Activated CD4-positive, alpha-beta T cell treated with anti-CD3 and anti-CD28 coated beads, Interleukin-2, Interleukin-6, amounts not matched to agents 100 ng/mL and 50 ng/mL, durations not matched to agents 16 hours and 8 hours (primary cell): Measurements from ENCODE around the gene WDR83.
"Not testable (repeated sequence)": the region's sequence is repeated elsewhere in the genome, so short reads cannot be mapped to it uniquely, and the experiment has no call there.

Source experiments
- DNase-seq: peaks from one replicate; pipeline ENCODE4 v3.0.0-alpha.2; 2020

Gene WDR83

DNA sequence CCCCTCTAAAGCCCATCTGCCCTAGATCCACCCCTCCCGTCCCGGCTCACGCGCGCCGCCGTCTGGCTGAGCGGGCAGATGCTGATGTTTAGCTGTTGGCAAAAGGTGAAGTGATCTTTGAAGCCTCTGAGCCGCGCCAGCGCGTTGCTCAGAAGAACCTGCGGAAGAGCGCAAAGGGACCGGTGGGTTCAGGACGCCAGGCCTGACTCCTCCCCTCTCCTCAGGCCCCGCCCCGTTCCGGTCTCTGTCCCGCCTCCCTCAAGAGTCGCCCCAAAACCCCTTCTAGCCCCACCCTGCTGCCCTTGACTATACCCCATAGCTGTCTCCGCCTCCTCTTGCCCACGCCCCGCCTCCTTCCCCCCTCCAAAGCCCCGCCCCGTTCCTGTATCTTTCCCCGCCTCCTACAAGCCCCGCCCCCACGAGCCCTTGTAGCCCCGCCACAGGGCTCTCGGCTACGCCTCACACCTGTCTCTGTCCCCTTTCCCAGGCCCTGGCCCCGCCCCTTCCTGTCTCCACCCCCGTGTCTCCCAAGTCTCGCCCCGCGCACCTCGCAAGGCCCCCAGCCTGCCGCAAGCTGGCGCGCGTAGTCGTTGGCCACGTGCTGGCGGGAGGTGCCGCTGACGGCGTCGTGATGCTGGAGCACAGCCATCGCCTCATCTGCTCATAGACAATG is 9.6 kb upstream of the WDR83 start:
- peak; percentile 31 for DNase-seq

DNA sequence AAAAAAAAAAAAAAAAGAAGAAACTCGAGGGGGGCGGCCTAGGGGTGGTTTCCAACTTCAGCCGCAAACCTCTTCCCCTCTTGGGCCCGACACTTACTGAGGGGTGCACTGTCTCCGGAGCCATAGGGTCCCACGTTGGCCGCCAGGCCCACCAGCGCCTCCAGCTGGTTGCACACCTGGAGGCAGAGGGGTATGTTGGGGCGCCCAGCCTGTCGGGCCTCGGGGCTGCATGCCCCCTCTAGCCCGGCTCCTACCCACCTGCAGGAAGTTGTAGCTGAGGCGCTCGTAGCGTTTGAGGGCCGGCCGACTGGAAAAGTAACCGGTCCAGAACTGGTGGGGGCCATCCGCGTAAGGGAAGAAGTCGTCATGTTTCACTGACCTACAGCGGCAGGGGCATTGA is 8.6 kb upstream of the WDR83 start:
- DNase-seq: no peak

DNA sequence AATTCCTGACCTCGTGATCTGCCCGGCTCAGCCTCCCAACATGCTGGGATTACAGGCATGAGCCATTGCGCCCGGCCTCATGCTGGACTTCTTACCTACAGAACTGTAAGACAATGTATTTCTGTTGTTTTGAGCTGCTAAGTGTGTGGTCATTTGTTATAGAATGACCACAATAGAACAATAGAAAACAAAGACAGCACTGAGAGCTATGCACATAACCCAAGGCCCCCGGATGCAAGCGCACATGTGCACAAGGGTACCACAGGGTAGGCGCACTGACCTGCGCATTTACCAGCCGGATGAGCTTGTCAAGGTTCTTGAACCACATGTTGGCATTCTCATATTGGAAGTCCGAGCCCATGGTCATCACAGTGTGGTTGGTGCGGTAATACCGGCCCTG is 5.6 kb upstream of the WDR83 start:
- DNase-seq: no peak

DNA sequence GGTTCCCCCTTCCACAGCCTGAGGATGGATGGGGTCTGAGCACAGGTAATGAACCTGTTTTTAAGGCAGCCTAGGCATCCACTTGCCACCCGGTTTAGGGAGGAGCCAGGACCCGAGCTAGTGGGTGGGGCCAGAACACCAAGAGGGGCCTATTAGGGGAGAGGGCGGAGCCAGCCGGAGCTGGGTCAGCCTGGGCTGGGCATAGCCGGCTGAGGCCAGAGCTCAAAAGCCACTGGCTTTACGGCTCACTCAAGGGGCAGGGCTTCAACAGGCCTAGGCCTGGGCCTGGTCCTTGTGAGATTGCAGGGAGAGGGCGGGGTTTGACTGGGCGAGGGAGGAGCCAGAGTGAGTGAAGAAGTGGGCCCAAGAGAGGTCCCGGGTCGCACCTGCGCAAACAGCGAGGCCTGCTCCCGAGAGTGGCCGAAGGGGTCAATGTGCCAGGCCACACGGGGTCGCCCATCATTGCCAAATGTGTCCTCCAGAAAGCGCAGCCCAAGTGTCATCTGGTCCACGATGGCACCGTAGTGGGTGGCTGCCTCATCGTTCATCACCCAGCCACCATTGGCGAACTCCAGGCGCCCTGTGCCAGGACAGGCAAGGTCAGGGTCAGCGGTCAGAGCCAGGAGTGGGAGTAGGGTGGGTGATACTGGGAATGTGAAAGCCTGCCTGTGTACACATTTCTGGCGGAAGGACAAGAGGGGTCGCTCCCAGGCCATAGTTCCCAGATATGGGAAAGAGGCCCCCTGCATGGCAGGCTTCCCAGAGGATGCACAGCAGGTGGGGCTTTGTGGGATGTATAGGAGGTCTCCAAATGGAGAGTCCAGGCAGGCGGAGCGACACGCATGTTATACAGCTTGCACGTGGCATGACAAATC is 2.0 kb upstream of the WDR83 start:
- DNase-seq: no peak

DNA sequence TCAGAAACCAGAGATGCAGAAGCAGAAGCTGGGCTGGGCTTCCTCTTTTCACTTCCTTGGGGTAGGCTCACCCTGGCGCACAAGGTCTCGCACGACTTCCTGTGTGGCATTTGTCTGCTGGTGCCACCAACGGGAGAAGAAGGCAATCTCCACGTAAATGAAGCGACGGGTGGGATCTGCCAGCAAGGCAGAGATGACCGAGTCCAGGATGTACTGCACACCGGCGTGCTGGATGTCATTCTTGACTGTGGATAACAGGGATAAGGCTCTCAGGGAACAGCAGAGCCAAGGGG is 1.4 kb upstream of the WDR83 start:
- peak; percentile 83 for DNase-seq

DNA sequence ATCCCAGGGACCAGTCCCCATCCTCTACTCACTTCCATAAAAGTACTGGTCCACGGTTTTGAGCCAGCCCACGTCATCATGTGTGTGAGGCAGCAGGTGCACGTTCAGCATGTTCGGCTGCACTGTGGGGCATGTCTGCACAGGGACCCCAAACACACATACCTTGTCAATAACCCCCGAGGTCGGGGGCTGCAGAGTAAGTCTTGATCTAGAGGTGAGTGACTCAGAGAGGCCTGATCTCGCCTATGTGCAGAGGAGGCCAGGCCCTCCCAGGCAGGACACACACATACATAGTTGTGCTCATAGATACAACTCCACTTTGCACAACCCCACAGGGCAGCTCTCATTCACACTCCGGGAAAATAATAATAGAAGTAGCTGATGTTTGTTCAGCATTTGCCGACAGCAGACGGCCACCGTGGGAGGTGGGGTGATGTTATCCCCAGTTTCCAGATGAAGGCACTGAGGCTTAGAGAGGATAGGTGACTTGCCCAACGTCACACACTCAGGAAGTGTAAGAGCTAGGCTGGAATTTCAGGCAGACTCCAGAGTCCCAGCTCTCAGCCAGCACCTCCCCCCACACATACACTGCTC is 839 bp upstream of the WDR83 start:
- peak; percentile 35 for DNase-seq

DNA sequence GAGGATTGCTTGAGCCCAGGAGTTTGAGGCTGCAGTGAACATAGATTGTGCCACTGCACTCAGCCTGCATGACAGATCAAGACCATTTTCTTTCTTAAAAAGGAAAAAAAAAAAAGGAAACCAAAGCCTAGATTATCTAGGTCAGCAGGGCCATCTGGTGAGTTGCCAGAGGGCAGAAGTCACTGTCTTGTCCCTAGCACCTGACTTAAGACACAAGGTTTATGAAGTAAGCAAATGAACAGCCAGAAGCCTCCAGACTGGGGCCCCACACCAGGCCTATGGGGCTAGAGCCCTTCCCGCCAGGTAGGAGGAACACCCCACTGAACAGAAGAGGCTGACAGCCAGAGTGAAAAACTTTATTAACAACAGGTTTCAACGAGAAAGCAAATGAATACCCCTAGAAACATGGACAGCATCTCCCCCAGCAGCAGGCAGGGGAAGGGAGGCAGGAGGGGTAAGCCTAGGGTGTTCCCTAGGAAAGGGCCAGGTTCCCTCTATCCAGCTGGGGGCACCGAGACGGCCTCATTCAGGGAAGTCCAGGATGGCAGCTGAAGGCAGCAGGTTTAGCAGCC is 1.2 kb downstream of the WDR83 start:
- DNase-seq: no peak

DNA sequence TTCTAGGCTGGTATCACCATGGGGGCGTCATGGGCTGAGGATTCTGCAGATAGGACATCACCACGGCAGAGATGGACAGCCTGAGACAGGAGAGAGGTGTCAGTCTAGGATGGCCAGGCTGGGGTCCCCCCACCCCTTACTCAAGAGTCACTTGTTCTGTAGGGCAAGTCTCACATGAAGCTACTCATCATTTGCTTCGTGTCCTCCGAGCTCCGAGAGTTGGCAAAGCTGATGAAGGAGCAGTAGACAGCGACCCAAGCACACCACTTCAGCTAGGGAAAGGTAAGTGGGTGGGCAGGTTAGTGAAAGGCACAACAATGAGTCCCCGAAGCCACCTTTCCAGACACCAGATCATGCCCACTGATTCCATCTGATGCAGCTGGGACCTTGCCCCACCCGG is 1.7 kb downstream of the WDR83 start:
- DNase-seq: no peak

DNA sequence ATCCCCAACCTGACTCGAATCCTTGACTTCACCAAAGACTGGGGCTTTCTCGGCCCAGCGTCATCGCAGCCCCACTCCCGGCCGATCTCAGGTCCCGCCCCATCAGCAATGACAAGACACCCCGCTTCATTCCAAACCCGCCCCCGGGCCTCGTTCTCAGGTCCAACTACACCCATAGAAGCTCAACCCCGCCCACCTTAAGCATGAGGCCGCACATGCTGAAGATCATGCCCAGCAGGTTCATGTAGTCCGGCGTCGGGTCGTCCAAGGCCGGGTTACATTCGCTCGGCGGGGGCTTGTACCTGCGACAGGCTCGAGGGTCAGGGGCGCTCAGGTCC is 2.3 kb downstream of the WDR83 start:
- peak; percentile 65 for DNase-seq

DNA sequence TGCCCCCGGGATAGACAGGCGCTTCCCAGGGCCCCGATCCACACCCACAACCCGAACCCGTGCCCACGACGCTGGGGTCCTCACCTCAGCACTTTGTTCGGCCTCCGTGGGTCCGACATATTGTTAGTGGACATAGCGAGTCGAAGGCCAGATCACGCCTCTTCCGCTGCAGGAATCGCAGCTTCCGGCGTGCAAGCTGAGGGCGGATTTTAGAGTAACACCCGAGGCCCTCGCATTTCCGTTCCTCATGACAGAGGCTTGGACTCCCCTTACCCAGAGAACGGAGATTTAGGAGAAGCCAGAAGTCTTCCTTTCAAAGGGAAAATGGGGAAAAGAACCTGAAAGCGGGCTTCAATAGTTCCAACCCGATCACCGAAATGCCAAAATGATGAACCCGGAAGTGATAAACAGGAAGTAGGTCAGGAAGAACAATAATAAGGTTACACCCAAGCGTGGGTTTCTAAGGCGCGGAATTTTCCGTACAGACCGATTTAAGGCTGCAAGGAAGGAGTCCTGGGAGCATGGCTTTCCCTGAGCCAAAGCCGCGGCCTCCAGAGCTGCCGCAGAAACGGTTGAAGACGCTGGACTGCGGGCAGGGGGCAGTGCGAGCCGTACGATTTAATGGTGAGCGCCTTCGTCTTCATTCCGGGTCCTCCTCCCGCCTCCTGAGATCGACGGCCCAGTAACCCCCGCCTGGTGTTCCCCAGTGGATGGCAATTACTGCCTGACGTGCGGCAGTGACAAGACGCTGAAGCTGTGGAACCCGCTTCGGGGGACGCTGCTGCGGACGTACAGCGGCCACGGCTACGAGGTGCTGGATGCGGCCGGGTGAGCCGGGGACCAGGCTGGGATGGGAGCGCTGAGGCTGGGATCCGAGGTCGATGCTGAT is 2.9 kb downstream of the WDR83 start:
- peak; percentile 81 for DNase-seq

DNA sequence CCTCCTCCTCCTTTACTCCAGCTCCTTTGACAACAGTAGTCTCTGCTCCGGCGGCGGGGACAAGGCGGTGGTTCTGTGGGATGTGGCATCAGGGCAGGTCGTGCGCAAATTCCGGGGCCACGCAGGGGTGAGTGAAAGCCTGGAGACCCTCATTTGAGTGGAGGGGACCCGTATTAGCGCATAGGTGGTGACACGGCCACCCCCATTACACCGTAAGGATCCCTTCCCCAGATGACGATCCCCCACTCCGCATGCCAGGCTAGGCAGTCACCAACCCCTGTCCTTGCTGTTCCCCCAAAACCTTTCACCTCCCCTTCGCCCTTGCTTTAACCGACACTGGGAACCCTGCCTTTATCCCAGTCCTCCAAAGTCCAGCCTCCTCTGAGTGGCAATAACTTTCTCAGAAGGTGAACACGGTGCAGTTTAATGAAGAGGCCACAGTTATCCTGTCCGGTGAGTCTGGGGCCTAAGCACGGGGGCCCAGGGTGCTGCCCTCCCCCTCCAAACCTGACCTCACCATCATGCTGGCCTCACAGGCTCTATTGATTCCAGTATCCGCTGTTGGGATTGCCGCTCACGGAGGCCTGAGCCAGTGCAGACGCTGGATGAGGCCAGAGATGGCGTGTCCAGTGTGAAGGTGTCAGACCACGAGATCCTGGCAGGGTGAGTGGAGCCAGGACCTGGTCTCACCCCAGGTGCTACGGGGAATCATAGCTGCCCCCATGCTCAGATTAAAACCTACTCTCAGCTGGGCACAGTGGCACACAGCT is 3.7 kb downstream of the WDR83 start:
- no peak for DNase-seq

DNA sequence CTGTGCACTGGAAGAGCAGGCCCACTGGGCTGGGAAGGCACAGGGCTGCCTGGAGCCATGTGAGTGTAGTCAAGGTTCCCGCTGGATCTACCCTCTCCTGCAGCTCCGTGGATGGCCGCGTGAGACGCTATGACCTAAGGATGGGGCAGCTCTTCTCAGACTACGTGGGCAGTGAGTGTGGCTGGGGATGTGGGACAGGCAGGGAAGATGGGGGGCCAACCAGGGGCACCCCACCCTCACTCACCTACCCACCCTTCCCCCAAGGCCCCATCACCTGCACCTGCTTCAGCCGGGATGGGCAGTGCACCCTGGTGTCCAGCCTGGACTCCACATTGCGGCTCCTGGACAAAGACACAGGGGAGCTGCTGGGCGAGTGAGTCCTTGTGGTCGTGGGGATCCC is 6.1 kb downstream of the WDR83 start:
- DNase-seq: no peak

DNA sequence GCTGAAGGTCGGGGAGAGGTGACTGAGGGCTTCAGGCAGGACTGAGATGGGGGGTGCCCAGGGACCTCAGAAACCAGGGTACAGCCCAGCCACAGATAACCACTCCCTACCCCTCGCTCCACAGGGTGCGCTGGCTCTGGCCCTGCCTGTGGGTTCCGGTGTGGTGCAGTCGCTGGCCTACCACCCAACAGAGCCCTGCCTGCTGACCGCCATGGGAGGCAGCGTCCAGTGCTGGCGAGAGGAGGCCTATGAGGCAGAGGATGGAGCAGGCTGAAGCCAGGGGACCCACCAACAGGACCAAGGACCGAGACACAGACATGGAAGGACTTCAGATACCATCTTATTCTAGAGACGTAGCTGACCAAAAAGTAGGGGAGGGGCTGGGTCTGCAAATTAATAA is 8.8 kb downstream of the WDR83 start:
- no peak for DNase-seq

DNA sequence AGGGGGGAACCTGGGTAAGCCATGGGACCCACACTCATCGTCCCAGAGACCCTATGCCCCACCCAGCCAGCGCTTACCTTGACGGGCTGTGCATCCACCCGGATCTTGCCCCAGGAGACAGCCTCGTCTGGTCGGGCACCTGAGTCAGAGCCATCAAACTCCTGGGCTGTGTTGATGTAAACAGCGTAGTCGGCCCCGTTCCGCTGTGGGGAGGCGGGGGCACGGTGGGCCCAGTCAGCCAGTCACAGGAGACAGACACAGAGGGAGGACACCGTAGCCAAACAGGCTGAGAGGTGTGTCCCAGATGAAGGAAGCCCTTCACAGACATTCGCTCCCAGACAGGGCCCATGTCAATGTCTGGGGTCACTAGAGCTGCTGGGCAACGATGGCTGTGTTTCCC is 9.3 kb downstream of the WDR83 start:
- DNase-seq: no peak

DNA sequence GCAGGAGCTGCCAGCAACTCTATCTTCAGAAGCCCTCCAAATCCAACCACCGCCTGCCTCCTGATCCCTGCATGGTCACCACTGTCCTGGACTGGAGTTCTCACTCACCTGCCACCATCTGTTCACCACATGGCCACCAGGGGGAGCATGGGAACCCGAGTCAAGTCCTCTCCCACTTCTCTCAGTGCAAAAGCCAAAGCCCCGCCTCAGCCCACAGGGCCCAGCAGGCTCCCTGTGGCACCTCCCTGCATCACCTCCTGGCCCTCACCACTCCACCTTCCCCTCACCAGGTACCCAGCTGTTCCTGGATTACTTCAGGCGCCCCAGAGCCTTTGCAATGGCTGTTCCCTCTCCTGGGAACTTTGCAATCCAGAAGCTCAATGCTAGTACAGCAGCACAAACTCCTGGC is 9.8 kb downstream of the WDR83 start:
- DNase-seq: peak; percentile 93

DNA sequence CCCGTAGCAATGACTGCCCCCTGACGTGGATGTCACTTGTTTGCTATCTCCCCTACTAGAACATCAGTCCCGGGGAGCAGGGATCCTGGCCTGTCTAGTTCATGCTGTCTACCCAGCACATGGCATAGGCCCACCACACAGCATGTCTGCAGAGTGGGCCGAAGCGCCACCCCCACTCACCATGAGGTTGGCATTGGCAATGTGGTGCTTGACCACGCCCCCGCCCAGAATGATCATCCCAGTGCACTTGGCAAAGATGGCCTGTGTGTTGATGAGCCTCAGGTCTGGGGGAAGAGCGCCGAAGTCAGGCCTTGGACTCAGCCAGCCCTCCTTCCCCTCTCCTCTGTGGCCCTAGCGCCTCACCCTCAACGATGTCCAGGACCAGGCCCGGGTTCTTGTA is 10.3 kb downstream of the WDR83 start:
- no peak for DNase-seq

DNA sequence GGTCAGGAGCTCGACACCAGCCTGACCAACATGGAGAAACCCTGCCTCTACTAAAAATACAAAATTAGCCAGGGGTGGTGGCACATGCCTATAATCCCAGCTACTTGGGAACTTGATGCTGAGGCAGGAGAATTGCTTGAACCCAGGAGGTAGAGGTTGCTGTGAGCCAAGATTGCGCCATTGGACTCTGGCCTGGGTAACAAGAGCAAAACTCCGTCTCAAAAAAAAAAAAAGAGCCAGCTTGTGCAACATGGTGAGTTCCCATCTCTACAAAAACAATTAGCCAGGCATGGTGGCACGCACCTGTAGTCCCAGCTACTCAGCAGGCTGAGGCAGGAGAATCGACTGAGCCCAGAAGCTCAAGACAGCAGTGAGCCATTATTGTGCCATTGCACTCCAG is 11.4 kb downstream of the WDR83 start:
- DNase-seq: not testable (repeated sequence)

DNA sequence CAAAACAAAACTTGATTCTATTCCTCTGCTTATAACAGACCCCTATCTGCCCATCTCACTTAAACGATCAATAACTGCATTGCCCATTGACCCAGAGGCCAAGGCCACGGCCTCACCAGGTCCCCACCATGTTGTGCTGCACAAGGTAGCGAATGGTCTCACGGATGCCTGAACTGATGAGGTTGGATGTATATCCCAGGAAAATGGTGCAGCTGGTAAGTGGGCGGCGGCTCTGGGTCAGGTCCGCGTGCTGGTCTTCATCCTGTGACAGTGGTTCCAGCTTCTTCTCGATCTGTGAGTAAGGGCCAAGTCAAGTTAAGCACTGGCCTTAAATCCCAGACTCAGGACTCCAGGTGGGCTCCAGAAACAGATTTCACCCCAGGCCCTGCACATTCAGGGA is 13.4 kb downstream of the WDR83 start:
- no peak for DNase-seq

DNA sequence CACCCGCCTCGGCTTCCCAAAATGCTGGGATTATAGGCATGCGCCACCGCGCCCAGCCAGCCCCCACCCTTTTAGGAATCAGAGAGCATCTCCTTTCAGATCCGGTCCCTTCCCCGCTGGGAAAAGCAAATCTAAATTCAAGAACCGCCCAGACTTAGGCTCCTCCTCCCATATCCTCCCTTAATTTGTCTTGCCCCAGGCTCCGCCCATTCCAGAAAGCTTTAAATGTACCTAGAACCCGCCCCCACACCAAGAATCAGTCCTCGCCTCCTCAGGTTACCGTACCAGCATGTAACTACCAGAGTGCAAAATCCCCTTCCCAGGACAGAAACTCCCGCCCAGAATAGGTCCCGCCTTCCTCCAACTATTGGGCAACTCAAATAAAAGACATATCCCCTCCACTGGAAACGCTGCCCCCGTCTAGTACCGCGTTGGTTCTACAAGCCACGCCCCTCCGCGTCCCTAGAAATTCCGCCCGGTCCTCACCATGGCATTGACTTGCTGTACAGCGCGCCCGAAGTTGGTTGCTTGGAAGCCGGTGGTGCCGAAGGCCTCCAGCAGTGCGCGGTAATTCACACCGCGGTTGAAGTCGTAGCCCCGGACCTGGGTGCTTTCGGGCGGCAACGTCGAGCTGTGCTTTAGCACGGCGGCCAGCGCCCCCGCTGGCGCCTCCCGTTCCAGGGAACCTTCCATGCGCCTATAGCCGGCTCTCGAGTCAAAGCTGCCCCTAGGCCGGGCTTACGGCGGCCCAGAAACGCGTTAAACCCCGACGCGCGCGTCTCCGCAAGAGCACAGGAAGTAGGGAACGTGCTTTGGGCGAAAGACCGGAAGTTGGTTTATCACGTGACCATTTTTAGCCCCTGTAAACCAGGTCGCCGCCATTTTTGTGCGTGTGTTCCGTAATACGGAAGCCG is 14.7 kb downstream of the WDR83 start, which contains the start of gene DHPS:
Gene DHPS, minus strand, starts transcription at position 807 of the 914 bp plus-strand sequence. Its CDS starts 114 bp downstream, at position 693.
- peak; percentile 96 for DNase-seq

DNA sequence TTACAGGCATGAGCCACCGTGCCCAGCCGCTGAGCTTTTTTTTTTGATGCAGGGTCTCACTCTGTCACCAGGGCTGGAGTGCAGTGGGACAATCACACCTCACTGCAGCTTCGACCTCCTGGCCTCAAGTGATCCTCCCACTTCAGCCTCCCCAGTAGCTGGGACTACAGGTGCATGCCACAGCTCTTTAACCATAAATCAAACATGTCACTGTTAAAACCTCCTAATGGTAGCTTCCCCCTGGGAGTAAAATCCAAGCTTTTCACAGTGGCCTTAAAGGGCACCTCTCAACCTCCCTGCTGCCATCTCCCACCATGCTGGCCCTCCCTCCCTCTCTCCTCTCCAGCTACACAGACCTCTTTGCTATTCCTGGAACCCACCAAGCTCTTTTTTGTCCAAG is 19.2 kb downstream of the WDR83 start:
- no peak for DNase-seq
